ENCODE measurements around the gene PRSS12. TPM values are rescaled to one million over a fixed set of nuclear protein-coding genes. Genes with fewer than 3 reads are reported as not detected.

PRSS12 gene
- total and polyA plus RNA-seq, 2 donors (not counting 3 experiments of a cell fraction or from before 2014, with no cell fraction given): 0.22 to 0.55 TPM

- DNase-seq (ENCODE audit: low read depth, low spot score) (no peak), FAIRE-seq (no peak)
- Histone ChIP-seq H3K9ac (replicated peaks; ENCODE audit: extremely low read depth, insufficient read depth, low read length) (no peak overlapping the region), H3K27me3 (ENCODE audit: control insufficient read depth in 2 of 2, insufficient read depth in 2 of 2, low read length in 2 of 2) (peaks cover 0 to 3% of the 10 kb centered on the region in 2 experiments), H3K27ac (ENCODE audit: insufficient read depth, low read depth, low read length) (no peak overlapping the region), H4K20me1 (replicated peaks; ENCODE audit: control insufficient read depth, extremely low read depth, insufficient read depth, low read length) (no peaks in the 10 kb centered on the region), H3K9me3 (replicated peaks; ENCODE audit: control insufficient read depth, insufficient read depth, low read length) (no peaks in the 10 kb centered on the region), H3K36me3 (ENCODE audit: control insufficient read depth in 2 of 2, extremely low read depth in 1 of 2, insufficient read depth in 2 of 2, low read length in 2 of 2) (no peaks in the 10 kb centered on the region), H3K9me1 (replicated peaks; ENCODE audit: control insufficient read depth, extremely low read depth, insufficient read depth, low read length) (no peaks in the 10 kb centered on the region), H3K79me2 (ENCODE audit: control insufficient read depth, insufficient read depth, low read length) (no peaks in the 10 kb centered on the region), H3K4me3 (replicated peaks in 1 of 3; ENCODE audit: insufficient read depth in 1 of 3, low read depth in 1 of 3, low read length in 3 of 3) (no peak overlapping the region), H3K4me2 (ENCODE audit: insufficient read depth, low read length) (no peak overlapping the region), H2AFZ (ENCODE audit: low read depth, low read length) (no peak overlapping the region), H3K4me1 (ENCODE audit: control insufficient read depth, extremely low read depth, insufficient read depth, low read length) (no peaks in the 10 kb centered on the region)
- intact Hi-C loops (cut with micrococcal nuclease) (no loop called here), dilution Hi-C loops (cut with MboI; ENCODE audit: extremely low pct_ligation_motif_present, low sequenced_read_pairs) (no loop called here)
- TF ChIP-seq GATA2 (IDR thresholded peaks at IDR 0.05; ENCODE audit: insufficient read depth, insufficient read length, low read depth, low read length): no peak
- no peak for TF ChIP-seq FOS (IDR thresholded peaks at IDR 0.05; ENCODE audit: borderline replicate concordance, insufficient read depth, low read length)
- TF ChIP-seq JUN (IDR thresholded peaks at IDR 0.05; ENCODE audit: borderline replicate concordance, insufficient read depth, insufficient read length, low read depth): no peak
- TF ChIP-seq MYC (IDR thresholded peaks at IDR 0.05; ENCODE audit: low read depth, low read length): no peak
- TF ChIP-seq EZH2 (IDR thresholded peaks at IDR 0.05; ENCODE audit: borderline replicate concordance, low read depth, low read length, severe bottlenecking): no peak
- no peak for TF ChIP-seq CTCF (IDR thresholded peaks at IDR 0.05; ENCODE audit: extremely low read depth in 1 of 2, insufficient read depth in 1 of 2, low read depth in 1 of 2, low read length in 2 of 2)
- TF ChIP-seq POLR2AphosphoS5 (IDR thresholded peaks at IDR 0.05; ENCODE audit: insufficient read depth, low read depth, low read length): no peak
- no peak for TF ChIP-seq POLR2A (IDR thresholded peaks at IDR 0.05; ENCODE audit: low read depth, low read length)
- TF ChIP-seq MAX (IDR thresholded peaks at IDR 0.05; ENCODE audit: insufficient read depth, insufficient read length): no peak
- no TSS peak for BruUV-seq (replicated peaks)
- POLR2A ChIA-PET: no interaction called here
- CTCF ChIA-PET: no interaction called here
These were observed 44.2 kb upstream of the PRSS12 start for GRCh38 chr4:118396881-118397622.

Measured in endothelial cell of umbilical vein (primary cell).